Measurements from ENCODE around the gene KSR2.

DNA sequence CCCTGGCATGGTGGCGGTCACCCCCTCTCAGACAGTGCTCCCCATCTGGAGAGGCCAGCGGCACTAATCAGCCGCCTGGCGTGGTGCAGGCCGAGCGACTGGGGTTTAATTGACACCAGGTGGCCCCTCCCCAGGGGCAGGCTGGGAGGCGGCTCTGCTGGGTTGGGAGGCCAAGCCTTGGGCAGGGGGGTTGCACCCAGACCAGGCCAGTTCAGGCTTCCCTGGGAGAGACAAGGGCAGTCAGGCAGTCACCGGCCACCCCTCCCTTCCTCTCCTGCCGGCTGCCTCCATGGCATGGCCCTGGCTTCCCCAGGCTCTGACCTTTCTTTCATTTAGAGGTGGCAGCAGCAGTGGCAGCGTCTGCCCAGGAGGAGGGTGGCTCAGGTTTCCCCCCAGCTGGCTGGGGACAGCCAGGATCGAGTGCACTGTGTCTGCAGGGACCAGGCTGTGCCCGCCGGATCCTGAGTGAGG, 529.2 kb downstream of the KSR2 start:
- TF ChIP-seq CTCF (IDR thresholded peaks at IDR 0.05) (no peak), POLR2A (IDR thresholded peaks at IDR 0.05) (no peak)
